ENCODE data around the gene PLD1. TPM values are rescaled to one million over a fixed set of nuclear protein-coding genes. Genes with fewer than 3 reads are reported as not detected.
A peak's percentile ranks its signal among the peaks of the same experiment; 100 is the strongest.
"Not testable (repeated sequence)": the region's sequence is repeated elsewhere in the genome, so short reads cannot be mapped to it uniquely, and the experiment has no call there.

PLD1 gene, protein sequence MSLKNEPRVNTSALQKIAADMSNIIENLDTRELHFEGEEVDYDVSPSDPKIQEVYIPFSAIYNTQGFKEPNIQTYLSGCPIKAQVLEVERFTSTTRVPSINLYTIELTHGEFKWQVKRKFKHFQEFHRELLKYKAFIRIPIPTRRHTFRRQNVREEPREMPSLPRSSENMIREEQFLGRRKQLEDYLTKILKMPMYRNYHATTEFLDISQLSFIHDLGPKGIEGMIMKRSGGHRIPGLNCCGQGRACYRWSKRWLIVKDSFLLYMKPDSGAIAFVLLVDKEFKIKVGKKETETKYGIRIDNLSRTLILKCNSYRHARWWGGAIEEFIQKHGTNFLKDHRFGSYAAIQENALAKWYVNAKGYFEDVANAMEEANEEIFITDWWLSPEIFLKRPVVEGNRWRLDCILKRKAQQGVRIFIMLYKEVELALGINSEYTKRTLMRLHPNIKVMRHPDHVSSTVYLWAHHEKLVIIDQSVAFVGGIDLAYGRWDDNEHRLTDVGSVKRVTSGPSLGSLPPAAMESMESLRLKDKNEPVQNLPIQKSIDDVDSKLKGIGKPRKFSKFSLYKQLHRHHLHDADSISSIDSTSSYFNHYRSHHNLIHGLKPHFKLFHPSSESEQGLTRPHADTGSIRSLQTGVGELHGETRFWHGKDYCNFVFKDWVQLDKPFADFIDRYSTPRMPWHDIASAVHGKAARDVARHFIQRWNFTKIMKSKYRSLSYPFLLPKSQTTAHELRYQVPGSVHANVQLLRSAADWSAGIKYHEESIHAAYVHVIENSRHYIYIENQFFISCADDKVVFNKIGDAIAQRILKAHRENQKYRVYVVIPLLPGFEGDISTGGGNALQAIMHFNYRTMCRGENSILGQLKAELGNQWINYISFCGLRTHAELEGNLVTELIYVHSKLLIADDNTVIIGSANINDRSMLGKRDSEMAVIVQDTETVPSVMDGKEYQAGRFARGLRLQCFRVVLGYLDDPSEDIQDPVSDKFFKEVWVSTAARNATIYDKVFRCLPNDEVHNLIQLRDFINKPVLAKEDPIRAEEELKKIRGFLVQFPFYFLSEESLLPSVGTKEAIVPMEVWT
- total RNA-seq (10 to 100 TPM; 26.7 to 31.5 TPM), polyA plus RNA-seq (10 to 100 TPM in 1 of 2 donors, 1 to 10 TPM in 1; 4.9 to 10.5 TPM)

DNA sequence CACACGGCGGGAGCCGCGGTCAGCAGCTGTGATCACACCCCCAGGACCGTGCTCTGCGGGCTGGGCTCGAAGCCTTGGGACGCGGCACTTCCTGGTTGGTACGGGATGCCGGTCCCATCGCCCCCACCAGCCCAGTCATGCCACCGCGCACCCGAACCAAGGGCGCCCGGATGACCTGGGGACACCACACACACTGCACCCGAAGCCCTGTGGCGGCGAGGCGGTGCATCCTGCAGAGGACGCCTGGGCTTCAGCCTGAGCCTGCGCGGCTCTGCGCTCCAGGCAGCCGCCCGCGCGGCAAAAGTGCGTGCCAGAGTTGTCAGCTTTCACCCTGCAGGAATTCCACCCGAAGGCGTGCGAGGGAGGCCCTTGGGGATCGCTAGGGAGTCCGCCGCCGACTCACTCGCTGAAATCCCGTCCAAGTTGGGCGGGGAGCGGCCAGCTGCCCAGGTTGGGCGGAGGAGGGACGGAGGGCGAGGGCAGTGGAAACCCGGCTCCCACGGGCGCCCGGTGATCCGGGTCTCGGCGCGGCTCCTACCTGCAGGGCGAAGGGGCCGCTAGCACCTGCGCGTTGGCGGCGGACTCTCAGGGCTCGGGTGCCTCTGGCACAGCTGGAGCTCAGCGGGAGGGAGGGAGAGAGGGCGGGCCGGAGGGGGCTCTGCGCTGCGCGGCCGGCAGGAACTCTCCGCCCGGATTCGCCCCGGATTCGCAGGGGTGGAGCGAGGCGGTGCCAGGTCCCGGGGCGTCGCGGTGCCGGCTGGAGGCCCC is at the start of gene PLD1:
Gene PLD1, minus strand, starts transcription at position 623 of the 768 bp plus-strand sequence. CDS start 72,432 bp downstream, outside the sequence.
- Histone ChIP-seq H3K9ac (ENCODE audit: low read depth in 1 of 2, low read length in 2 of 2) (peak within 1 kb of the TSS; percentile 70 to 93), H3K27me3 (ENCODE audit: control insufficient read depth in 4 of 4, insufficient read depth in 4 of 4, low read length in 3 of 4) (no peaks in the 10 kb centered on the region), H3K27ac (ENCODE audit: low read depth in 1 of 2, low read length in 2 of 2) (peak within 1 kb of the TSS; percentile 82 to 92), H3K9me3 (ENCODE audit: control insufficient read depth in 4 of 4, low read length in 3 of 4) (no peaks in the 10 kb centered on the region), H3K36me3 (ENCODE audit: control insufficient read depth in 4 of 4, insufficient read depth in 3 of 4, low read depth in 1 of 4, low read length in 3 of 4) (no peaks in the 10 kb centered on the region), H3K4me3 (ENCODE audit: low read depth in 1 of 3, low read length in 3 of 3) (peak within 1 kb of the TSS; percentile 71 to 83 (median 77)), H3K4me1 (ENCODE audit: control insufficient read depth in 4 of 4, insufficient read depth in 4 of 4, low read length in 3 of 4) (peaks cover 2 to 33% (median 13%) of the 10 kb centered on the region in 4 donors)
- DNase-seq (ENCODE audit: low spot score): peak; percentile 81
- peak; percentile 27 for TF ChIP-seq SP1 (IDR thresholded peaks at IDR 0.05)
- TF ChIP-seq HNF4A (conservative IDR thresholded peaks at IDR 0.05): no peak
- TF ChIP-seq, protein P1, sequence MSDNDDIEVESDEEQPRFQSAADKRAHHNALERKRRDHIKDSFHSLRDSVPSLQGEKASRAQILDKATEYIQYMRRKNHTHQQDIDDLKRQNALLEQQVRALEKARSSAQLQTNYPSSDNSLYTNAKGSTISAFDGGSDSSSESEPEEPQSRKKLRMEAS (IDR thresholded peaks at IDR 0.05): no peak
- TF ChIP-seq, protein P2, sequence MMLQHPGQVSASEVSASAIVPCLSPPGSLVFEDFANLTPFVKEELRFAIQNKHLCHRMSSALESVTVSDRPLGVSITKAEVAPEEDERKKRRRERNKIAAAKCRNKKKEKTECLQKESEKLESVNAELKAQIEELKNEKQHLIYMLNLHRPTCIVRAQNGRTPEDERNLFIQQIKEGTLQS (IDR thresholded peaks at IDR 0.05): no peak
- TF ChIP-seq, protein P3, sequence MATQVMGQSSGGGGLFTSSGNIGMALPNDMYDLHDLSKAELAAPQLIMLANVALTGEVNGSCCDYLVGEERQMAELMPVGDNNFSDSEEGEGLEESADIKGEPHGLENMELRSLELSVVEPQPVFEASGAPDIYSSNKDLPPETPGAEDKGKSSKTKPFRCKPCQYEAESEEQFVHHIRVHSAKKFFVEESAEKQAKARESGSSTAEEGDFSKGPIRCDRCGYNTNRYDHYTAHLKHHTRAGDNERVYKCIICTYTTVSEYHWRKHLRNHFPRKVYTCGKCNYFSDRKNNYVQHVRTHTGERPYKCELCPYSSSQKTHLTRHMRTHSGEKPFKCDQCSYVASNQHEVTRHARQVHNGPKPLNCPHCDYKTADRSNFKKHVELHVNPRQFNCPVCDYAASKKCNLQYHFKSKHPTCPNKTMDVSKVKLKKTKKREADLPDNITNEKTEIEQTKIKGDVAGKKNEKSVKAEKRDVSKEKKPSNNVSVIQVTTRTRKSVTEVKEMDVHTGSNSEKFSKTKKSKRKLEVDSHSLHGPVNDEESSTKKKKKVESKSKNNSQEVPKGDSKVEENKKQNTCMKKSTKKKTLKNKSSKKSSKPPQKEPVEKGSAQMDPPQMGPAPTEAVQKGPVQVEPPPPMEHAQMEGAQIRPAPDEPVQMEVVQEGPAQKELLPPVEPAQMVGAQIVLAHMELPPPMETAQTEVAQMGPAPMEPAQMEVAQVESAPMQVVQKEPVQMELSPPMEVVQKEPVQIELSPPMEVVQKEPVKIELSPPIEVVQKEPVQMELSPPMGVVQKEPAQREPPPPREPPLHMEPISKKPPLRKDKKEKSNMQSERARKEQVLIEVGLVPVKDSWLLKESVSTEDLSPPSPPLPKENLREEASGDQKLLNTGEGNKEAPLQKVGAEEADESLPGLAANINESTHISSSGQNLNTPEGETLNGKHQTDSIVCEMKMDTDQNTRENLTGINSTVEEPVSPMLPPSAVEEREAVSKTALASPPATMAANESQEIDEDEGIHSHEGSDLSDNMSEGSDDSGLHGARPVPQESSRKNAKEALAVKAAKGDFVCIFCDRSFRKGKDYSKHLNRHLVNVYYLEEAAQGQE (IDR thresholded peaks at IDR 0.05): peak; percentile 39
- no peak for TF ChIP-seq EGR1 (IDR thresholded peaks at IDR 0.05; ENCODE audit: low read depth in 2 of 2)
- no peak for TF ChIP-seq JUND (IDR thresholded peaks at IDR 0.05)
- no peak for TF ChIP-seq NR2F2 (IDR thresholded peaks at IDR 0.05)
- TF ChIP-seq, protein P4, sequence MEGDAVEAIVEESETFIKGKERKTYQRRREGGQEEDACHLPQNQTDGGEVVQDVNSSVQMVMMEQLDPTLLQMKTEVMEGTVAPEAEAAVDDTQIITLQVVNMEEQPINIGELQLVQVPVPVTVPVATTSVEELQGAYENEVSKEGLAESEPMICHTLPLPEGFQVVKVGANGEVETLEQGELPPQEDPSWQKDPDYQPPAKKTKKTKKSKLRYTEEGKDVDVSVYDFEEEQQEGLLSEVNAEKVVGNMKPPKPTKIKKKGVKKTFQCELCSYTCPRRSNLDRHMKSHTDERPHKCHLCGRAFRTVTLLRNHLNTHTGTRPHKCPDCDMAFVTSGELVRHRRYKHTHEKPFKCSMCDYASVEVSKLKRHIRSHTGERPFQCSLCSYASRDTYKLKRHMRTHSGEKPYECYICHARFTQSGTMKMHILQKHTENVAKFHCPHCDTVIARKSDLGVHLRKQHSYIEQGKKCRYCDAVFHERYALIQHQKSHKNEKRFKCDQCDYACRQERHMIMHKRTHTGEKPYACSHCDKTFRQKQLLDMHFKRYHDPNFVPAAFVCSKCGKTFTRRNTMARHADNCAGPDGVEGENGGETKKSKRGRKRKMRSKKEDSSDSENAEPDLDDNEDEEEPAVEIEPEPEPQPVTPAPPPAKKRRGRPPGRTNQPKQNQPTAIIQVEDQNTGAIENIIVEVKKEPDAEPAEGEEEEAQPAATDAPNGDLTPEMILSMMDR (IDR thresholded peaks at IDR 0.05; ENCODE audit: low read depth, low read length, missing input control): no peak
- peak; percentile 27 for TF ChIP-seq TAF1 (conservative IDR thresholded peaks at IDR 0.05)
- TF ChIP-seq, protein P5, sequence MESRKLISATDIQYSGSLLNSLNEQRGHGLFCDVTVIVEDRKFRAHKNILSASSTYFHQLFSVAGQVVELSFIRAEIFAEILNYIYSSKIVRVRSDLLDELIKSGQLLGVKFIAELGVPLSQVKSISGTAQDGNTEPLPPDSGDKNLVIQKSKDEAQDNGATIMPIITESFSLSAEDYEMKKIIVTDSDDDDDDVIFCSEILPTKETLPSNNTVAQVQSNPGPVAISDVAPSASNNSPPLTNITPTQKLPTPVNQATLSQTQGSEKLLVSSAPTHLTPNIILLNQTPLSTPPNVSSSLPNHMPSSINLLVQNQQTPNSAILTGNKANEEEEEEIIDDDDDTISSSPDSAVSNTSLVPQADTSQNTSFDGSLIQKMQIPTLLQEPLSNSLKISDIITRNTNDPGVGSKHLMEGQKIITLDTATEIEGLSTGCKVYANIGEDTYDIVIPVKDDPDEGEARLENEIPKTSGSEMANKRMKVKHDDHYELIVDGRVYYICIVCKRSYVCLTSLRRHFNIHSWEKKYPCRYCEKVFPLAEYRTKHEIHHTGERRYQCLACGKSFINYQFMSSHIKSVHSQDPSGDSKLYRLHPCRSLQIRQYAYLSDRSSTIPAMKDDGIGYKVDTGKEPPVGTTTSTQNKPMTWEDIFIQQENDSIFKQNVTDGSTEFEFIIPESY (IDR thresholded peaks at IDR 0.05): no peak
- TF ChIP-seq GABPA (IDR thresholded peaks at IDR 0.05 in 1 of 2, conservative IDR thresholded peaks at IDR 0.05 in 1 of 2): no peak
- no peak for TF ChIP-seq RXRA (IDR thresholded peaks at IDR 0.05)
- TF ChIP-seq HNF4G (IDR thresholded peaks at IDR 0.05): no peak
- TF ChIP-seq FOXA1 (IDR thresholded peaks at IDR 0.05): no peak
- no peak for TF ChIP-seq FOXA2 (IDR thresholded peaks at IDR 0.05)
- peak; percentile 48 for TF ChIP-seq YY1 (IDR thresholded peaks at IDR 0.05)
- peak in 1 of 2 donors; percentile 27 for TF ChIP-seq RAD21 (IDR thresholded peaks at IDR 0.05)
- under 1% methylated on average over 78 of the region's 78 CpGs for WGBS

DNA sequence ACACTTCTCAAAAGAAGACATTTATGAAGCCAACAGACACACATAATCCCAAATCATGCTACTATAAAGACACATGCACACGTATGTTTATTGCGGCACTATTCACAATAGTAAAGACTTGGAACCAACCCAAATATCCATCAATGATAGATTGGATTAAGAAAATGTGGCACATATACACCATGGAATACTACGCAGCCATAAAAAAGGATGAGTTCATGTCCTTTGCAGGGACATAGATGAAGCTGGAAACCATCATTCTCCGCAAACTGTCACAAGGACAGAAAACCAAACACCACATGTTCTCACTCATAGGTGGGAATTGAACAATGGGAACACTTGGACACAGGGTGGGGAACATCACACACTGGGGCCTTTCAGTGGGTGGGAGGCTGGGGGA is 48.5 kb upstream of the PLD1 start:
- not testable (repeated sequence) for H3K9me3 ChIP-seq (ENCODE audit: control insufficient read depth in 4 of 4, low read length in 3 of 4); H3K27me3 ChIP-seq (ENCODE audit: control insufficient read depth in 4 of 4, insufficient read depth in 4 of 4, low read length in 3 of 4)

More for the DNA sequence above, 48.5 kb upstream of the PLD1 start:
- not testable (repeated sequence) for H3K4me3 ChIP-seq (ENCODE audit: low read depth in 1 of 3, low read length in 3 of 3); H3K27ac ChIP-seq (ENCODE audit: low read depth in 1 of 2, low read length in 2 of 2); H3K4me1 ChIP-seq (ENCODE audit: control insufficient read depth in 4 of 4, insufficient read depth in 4 of 4, low read length in 3 of 4); DNase-seq (ENCODE audit: low spot score); H3K9ac ChIP-seq (ENCODE audit: low read depth in 1 of 2, low read length in 2 of 2); H3K36me3 ChIP-seq (ENCODE audit: control insufficient read depth in 4 of 4, insufficient read depth in 3 of 4, low read depth in 1 of 4, low read length in 3 of 4)
- whole genome bisulfite sequencing: 96% methylated on average over 4 of the region's 4 CpGs
